Measurements from ENCODE around the gene TEKTIP1.

TEKTIP1 gene

DNA sequence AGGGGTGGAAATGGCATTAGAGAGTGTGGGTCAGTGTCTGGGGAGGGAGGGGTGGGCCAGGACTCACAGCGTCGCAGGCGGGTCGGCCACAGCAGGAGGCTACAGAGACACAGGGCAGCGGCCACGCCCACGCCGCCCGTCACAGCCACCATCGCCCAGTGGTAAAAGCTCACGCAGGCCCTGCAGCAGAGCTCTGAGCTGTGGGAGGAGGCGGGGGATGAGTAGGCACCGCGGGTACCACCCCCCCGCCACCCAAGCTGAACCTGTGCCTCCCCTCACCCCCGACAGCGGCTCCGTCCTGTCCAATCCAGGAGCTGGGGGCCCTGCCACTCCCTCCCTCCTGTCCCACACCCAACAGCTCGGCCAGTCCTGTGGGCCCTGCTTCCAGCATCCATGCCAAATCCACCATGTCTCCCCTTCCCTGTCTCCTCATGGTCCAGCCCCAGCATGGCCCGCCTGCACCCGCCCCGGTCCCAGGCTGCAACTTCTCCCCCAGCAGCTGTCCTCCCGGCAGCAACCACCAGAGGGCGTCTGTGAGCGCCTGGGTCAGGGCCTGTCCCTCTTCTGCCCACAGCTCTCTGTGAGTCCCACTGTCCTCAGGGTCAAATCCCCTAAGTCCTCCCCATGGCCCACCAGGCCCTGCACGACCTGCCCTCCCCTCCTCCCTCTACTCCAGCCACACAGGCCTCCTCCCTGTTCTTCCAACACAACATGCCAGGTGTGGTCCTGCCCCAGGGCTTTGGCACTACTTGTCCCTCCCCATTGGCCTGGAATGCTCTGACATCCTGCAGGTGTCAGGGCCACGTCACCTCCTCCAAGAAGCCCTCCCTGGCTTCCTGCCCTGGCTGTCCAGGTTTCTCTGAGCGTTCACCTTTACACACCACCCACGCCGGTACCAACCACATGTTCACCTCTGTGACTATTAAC is 6.0 kb downstream of the TEKTIP1 start:
- Histone ChIP-seq H3K9me3 (replicated peaks in 1 of 2; ENCODE audit: control insufficient read depth in 2 of 2, insufficient read depth in 1 of 2, low read depth in 1 of 2, low read length in 2 of 2) (no peaks in the 10 kb centered on the region), H2AFZ (ENCODE audit: low read length) (no peak overlapping the region), H3K23ac (ENCODE audit: low read depth, low read length, poor library complexity) (peak overlapping the region; percentile 89), H3K18ac (ENCODE audit: low read length) (peak overlapping the region; percentile 70), H2BK5ac (ENCODE audit: low read length) (no peak overlapping the region), H3K4me3 (ENCODE audit: low read length in 2 of 2) (peak overlapping the region in 1 of 2 donors; percentile 10), H2BK15ac (ENCODE audit: low read length) (no peak overlapping the region), H3K9ac (ENCODE audit: low read depth, low read length, poor library complexity) (peak overlapping the region; percentile 80), H4K91ac (ENCODE audit: low read depth, low read length, poor library complexity) (no peak overlapping the region), H3K4me1 (ENCODE audit: control insufficient read depth in 2 of 2, insufficient read depth in 1 of 2, low read depth in 1 of 2, low read length in 2 of 2) (peaks cover 0 to 3% of the 10 kb centered on the region in 2 donors), H2AK5ac (ENCODE audit: low read depth, low read length) (peak overlapping the region; percentile 70), H3K27me3 (ENCODE audit: control insufficient read depth in 3 of 3, insufficient read depth in 3 of 3, low read depth in 1 of 3, low read length in 3 of 3) (no peaks in the 10 kb centered on the region), H2BK12ac (ENCODE audit: low read length) (peak overlapping the region; percentile 75), H3K14ac (ENCODE audit: low read length) (no peak overlapping the region), H3K27ac (replicated peaks; ENCODE audit: low read length) (no peak overlapping the region), H3K79me1 (ENCODE audit: low read depth, low read length) (peaks cover 10% of the 10 kb centered on the region), H3K4ac (ENCODE audit: low read length) (no peak overlapping the region), H3K36me3 (replicated peaks in 1 of 2; ENCODE audit: control insufficient read depth in 2 of 2, insufficient read depth in 2 of 2, low read length in 2 of 2) (peaks cover 18 to 25% of the 10 kb centered on the region in 2 donors), H3K4me2 (ENCODE audit: insufficient read depth, low read length, poor library complexity, severe bottlenecking) (no peak overlapping the region), H4K8ac (ENCODE audit: low read depth, low read length) (no peak overlapping the region), H2BK120ac (ENCODE audit: low read depth, low read length) (no peak overlapping the region)
- no CpG with 5 or more reads among the region's 30 CpGs for WGBS, 2 donors (ENCODE audit: extremely low coverage in 2 of 2, insufficient read length in 2 of 2, insufficient replicate concordance in 1 of 2)
- peak; percentile 55 for DNase-seq (ENCODE audit: low spot score)

- Histone ChIP-seq H3K23ac (ENCODE audit: low read depth, low read length, poor library complexity) (peak overlapping the region; percentile 89), H3K9ac (ENCODE audit: low read depth, low read length, poor library complexity) (no peak overlapping the region), H4K91ac (ENCODE audit: low read depth, low read length, poor library complexity) (no peak overlapping the region), H2BK5ac (ENCODE audit: low read length) (peak overlapping the region; percentile 44), H4K8ac (ENCODE audit: low read depth, low read length) (no peak overlapping the region), H3K4me3 (ENCODE audit: low read length in 2 of 2) (no peak overlapping the region), H3K27ac (replicated peaks; ENCODE audit: low read length) (no peak overlapping the region), H2AK5ac (ENCODE audit: low read depth, low read length) (peak overlapping the region; percentile 10), H3K4me2 (ENCODE audit: insufficient read depth, low read length, poor library complexity, severe bottlenecking) (no peak overlapping the region), H2BK12ac (ENCODE audit: low read length) (peak overlapping the region; percentile 75), H2BK120ac (ENCODE audit: low read depth, low read length) (no peak overlapping the region), H3K14ac (ENCODE audit: low read length) (peak overlapping the region; percentile 3), H3K36me3 (replicated peaks in 1 of 2; ENCODE audit: control insufficient read depth in 2 of 2, insufficient read depth in 2 of 2, low read length in 2 of 2) (peaks cover 18 to 23% of the 10 kb centered on the region in 2 donors), H3K4me1 (ENCODE audit: control insufficient read depth in 2 of 2, insufficient read depth in 1 of 2, low read depth in 1 of 2, low read length in 2 of 2) (peaks cover 0 to 3% of the 10 kb centered on the region in 2 donors), H3K18ac (ENCODE audit: low read length) (no peak overlapping the region), H2BK15ac (ENCODE audit: low read length) (no peak overlapping the region), H2AFZ (ENCODE audit: low read length) (no peak overlapping the region), H3K9me3 (replicated peaks in 1 of 2; ENCODE audit: control insufficient read depth in 2 of 2, insufficient read depth in 1 of 2, low read depth in 1 of 2, low read length in 2 of 2) (no peaks in the 10 kb centered on the region), H3K79me1 (ENCODE audit: low read depth, low read length) (peaks cover 10% of the 10 kb centered on the region), H3K27me3 (ENCODE audit: control insufficient read depth in 3 of 3, insufficient read depth in 3 of 3, low read depth in 1 of 3, low read length in 3 of 3) (no peaks in the 10 kb centered on the region), H3K4ac (ENCODE audit: low read length) (no peak overlapping the region)
- no peak for DNase-seq (ENCODE audit: low spot score)
- WGBS, 2 donors (ENCODE audit: extremely low coverage in 2 of 2, insufficient read length in 2 of 2, insufficient replicate concordance in 1 of 2), result no CpG with 5 or more reads among the region's 10 CpGs
Measured at GRCh38 chr19:3545669-3546034, 6.7 kb downstream of the TEKTIP1 start.

DNA sequence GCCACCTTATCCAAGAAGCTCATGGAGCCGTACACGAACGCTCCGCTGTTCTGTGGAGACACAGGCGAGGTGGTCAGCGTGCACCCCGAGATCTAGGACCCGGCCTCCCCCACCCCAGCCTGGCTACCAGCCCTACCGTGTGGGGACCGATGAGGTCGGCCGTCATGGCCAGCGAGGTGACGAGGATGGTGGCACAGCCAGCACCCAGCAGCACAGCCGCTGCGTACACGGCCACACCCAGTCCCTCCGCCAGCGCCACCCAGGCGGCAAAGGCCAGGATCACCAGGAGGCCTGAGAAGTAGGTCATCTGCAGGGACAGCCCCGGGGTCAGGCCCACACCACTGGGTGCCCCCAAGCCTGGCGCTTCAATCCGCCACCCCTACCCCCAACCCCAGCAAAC is 7.1 kb downstream of the TEKTIP1 start:
- H3K4me3 ChIP-seq (ENCODE audit: low read length in 2 of 2), result no peak overlapping the region
- no peak overlapping the region for H2AFZ ChIP-seq (ENCODE audit: low read length)
- H2AK5ac ChIP-seq (ENCODE audit: low read depth, low read length), result peak overlapping the region; percentile 81
- H3K4me1 ChIP-seq (ENCODE audit: control insufficient read depth in 2 of 2, insufficient read depth in 1 of 2, low read depth in 1 of 2, low read length in 2 of 2), result peaks cover 0 to 3% of the 10 kb centered on the region in 2 donors
- H3K9me3 ChIP-seq (replicated peaks in 1 of 2; ENCODE audit: control insufficient read depth in 2 of 2, insufficient read depth in 1 of 2, low read depth in 1 of 2, low read length in 2 of 2), result no peaks in the 10 kb centered on the region
- no peak overlapping the region for H2BK12ac ChIP-seq (ENCODE audit: low read length)
- no peak overlapping the region for H3K27ac ChIP-seq (replicated peaks; ENCODE audit: low read length)
- no peak for DNase-seq (ENCODE audit: low spot score)
- no peak overlapping the region for H3K14ac ChIP-seq (ENCODE audit: low read length)
- H3K36me3 ChIP-seq (replicated peaks in 1 of 2; ENCODE audit: control insufficient read depth in 2 of 2, insufficient read depth in 2 of 2, low read length in 2 of 2), result peaks cover 18 to 26% of the 10 kb centered on the region in 2 donors
- H3K18ac ChIP-seq (ENCODE audit: low read length), result no peak overlapping the region
- WGBS, 2 donors (ENCODE audit: extremely low coverage in 2 of 2, insufficient read length in 2 of 2, insufficient replicate concordance in 1 of 2), result no CpG with 5 or more reads among the region's 23 CpGs
- peak overlapping the region; percentile 44 for H2BK5ac ChIP-seq (ENCODE audit: low read length)
- H3K4me2 ChIP-seq (ENCODE audit: insufficient read depth, low read length, poor library complexity, severe bottlenecking), result no peak overlapping the region
- no peak overlapping the region for H4K91ac ChIP-seq (ENCODE audit: low read depth, low read length, poor library complexity)
- peak overlapping the region; percentile 55 for H3K23ac ChIP-seq (ENCODE audit: low read depth, low read length, poor library complexity)
- H2BK120ac ChIP-seq (ENCODE audit: low read depth, low read length), result no peak overlapping the region
- H3K4ac ChIP-seq (ENCODE audit: low read length), result no peak overlapping the region
- peaks cover 13% of the 10 kb centered on the region for H3K79me1 ChIP-seq (ENCODE audit: low read depth, low read length)
- H3K27me3 ChIP-seq (ENCODE audit: control insufficient read depth in 3 of 3, insufficient read depth in 3 of 3, low read depth in 1 of 3, low read length in 3 of 3), result no peaks in the 10 kb centered on the region
- H2BK15ac ChIP-seq (ENCODE audit: low read length), result no peak overlapping the region
- H3K9ac ChIP-seq (ENCODE audit: low read depth, low read length, poor library complexity), result peak overlapping the region; percentile 77
- no peak overlapping the region for H4K8ac ChIP-seq (ENCODE audit: low read depth, low read length)

DNA sequence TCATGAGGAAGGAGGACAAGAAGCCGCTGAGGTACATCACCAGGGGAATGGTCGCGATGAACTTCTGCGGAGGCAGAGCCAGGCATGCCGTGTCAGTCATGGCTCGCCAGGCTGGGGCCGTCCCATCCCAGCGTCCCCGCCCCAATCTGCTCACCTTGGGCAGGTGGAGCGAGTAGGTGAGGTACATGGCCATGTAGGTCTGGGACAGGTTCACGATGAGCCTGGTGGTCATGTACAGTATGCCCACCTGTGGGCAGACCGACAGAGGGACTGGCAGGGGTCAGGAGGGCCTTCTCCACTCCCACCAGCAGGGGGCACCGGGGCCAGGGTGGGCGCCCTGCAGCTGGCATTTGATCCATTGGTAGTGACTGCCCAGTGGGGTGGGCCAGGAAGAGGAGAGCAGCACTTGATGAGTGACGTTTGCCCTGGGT is 8.3 kb downstream of the TEKTIP1 start:
- Histone ChIP-seq H3K9me3 (replicated peaks in 1 of 2; ENCODE audit: control insufficient read depth in 2 of 2, insufficient read depth in 1 of 2, low read depth in 1 of 2, low read length in 2 of 2) (no peaks in the 10 kb centered on the region), H2BK120ac (ENCODE audit: low read depth, low read length) (no peak overlapping the region), H3K79me1 (ENCODE audit: low read depth, low read length) (peaks cover 16% of the 10 kb centered on the region), H2BK12ac (ENCODE audit: low read length) (no peak overlapping the region), H3K4me1 (ENCODE audit: control insufficient read depth in 2 of 2, insufficient read depth in 1 of 2, low read depth in 1 of 2, low read length in 2 of 2) (peaks cover 0 to 3% of the 10 kb centered on the region in 2 donors), H3K27me3 (ENCODE audit: control insufficient read depth in 3 of 3, insufficient read depth in 3 of 3, low read depth in 1 of 3, low read length in 3 of 3) (no peaks in the 10 kb centered on the region), H2BK15ac (ENCODE audit: low read length) (peak overlapping the region; percentile 37), H3K27ac (replicated peaks; ENCODE audit: low read length) (no peak overlapping the region), H3K4ac (ENCODE audit: low read length) (no peak overlapping the region), H3K36me3 (replicated peaks in 1 of 2; ENCODE audit: control insufficient read depth in 2 of 2, insufficient read depth in 2 of 2, low read length in 2 of 2) (peaks cover 18 to 27% of the 10 kb centered on the region in 2 donors), H3K4me3 (ENCODE audit: low read length in 2 of 2) (no peak overlapping the region), H2AK5ac (ENCODE audit: low read depth, low read length) (no peak overlapping the region), H2AFZ (ENCODE audit: low read length) (no peak overlapping the region), H2BK5ac (ENCODE audit: low read length) (no peak overlapping the region), H3K14ac (ENCODE audit: low read length) (no peak overlapping the region), H4K91ac (ENCODE audit: low read depth, low read length, poor library complexity) (no peak overlapping the region), H3K4me2 (ENCODE audit: insufficient read depth, low read length, poor library complexity, severe bottlenecking) (no peak overlapping the region), H3K9ac (ENCODE audit: low read depth, low read length, poor library complexity) (peak overlapping the region; percentile 70), H4K8ac (ENCODE audit: low read depth, low read length) (peak overlapping the region; percentile 17), H3K18ac (ENCODE audit: low read length) (peak overlapping the region; percentile 28), H3K23ac (ENCODE audit: low read depth, low read length, poor library complexity) (peak overlapping the region; percentile 55)
- no peak for DNase-seq (ENCODE audit: low spot score)
- no CpG with 5 or more reads among the region's 15 CpGs for WGBS, 2 donors (ENCODE audit: extremely low coverage in 2 of 2, insufficient read length in 2 of 2, insufficient replicate concordance in 1 of 2)

Measured in neuronal stem cell (in vitro differentiated cells).